ENCODE data around the gene SEMA3D. TPM values are rescaled to one million over a fixed set of nuclear protein-coding genes. Genes with fewer than 3 reads are reported as not detected.

Gene SEMA3D
- total and polyA plus RNA-seq, 2 donors (not counting 3 experiments of a cell fraction or from before 2014, with no cell fraction given): 9.9 to 10.3 TPM

DNA sequence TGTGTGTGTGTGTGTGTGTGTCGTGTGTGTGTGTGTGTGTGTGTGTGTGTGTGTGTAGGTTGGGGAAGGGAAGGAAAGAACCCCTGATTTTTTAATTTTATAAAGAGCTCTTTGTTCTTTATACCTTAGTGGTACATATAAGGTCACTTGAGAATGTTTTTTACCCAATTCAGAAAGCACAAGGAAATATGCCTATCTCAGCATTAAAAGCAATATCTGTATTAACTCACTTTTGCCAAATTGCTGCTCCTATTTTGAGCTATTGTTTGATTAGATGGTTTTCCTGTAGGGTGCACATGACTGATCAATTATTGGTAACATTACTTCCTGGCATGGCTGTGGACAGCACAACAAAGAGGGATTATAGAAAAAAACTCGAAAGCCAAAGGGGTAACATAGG is 60.5 kb downstream of the SEMA3D start:
- Histone ChIP-seq H4K20me1 (replicated peaks; ENCODE audit: control insufficient read depth, extremely low read depth, insufficient read depth, low read length) (no peaks in the 10 kb centered on the region), H2AFZ (ENCODE audit: low read depth, low read length) (no peak overlapping the region), H3K4me3 (replicated peaks in 1 of 3; ENCODE audit: insufficient read depth in 1 of 3, low read depth in 1 of 3, low read length in 3 of 3) (no peak overlapping the region), H3K9me1 (replicated peaks; ENCODE audit: control insufficient read depth, extremely low read depth, insufficient read depth, low read length) (no peaks in the 10 kb centered on the region), H3K36me3 (ENCODE audit: control insufficient read depth in 2 of 2, extremely low read depth in 1 of 2, insufficient read depth in 2 of 2, low read length in 2 of 2) (no peaks in the 10 kb centered on the region), H3K79me2 (ENCODE audit: control insufficient read depth, insufficient read depth, low read length) (no peaks in the 10 kb centered on the region), H3K27ac (ENCODE audit: insufficient read depth, low read depth, low read length) (no peak overlapping the region), H3K27me3 (ENCODE audit: control insufficient read depth in 2 of 2, insufficient read depth in 2 of 2, low read length in 2 of 2) (no peaks in the 10 kb centered on the region), H3K9ac (replicated peaks; ENCODE audit: extremely low read depth, insufficient read depth, low read length) (no peak overlapping the region), H3K4me1 (ENCODE audit: control insufficient read depth, extremely low read depth, insufficient read depth, low read length) (no peaks in the 10 kb centered on the region), H3K9me3 (replicated peaks; ENCODE audit: control insufficient read depth, insufficient read depth, low read length) (no peaks in the 10 kb centered on the region), H3K4me2 (ENCODE audit: insufficient read depth, low read length) (no peak overlapping the region)
- dilution Hi-C loops (cut with MboI; ENCODE audit: extremely low pct_ligation_motif_present, low sequenced_read_pairs) (no loop called here), intact Hi-C loops (cut with micrococcal nuclease) (no loop called here)
- no TSS peak for BruUV-seq (replicated peaks)
- TF ChIP-seq POLR2AphosphoS5 (IDR thresholded peaks at IDR 0.05; ENCODE audit: insufficient read depth, low read depth, low read length): no peak
- TF ChIP-seq MYC (IDR thresholded peaks at IDR 0.05; ENCODE audit: low read depth, low read length): no peak
- FAIRE-seq: no peak
- CTCF ChIA-PET: interaction anchor here (0.7 to 1.4 kb wide), 4 partner anchors 8 to 59 kb away, joined by 3 to 5 read pairs (median 4); no protein-coding TSS in a partner anchor
- POLR2A ChIA-PET: no interaction called here
- DNase-seq (ENCODE audit: low read depth, low spot score): no peak

DNA sequence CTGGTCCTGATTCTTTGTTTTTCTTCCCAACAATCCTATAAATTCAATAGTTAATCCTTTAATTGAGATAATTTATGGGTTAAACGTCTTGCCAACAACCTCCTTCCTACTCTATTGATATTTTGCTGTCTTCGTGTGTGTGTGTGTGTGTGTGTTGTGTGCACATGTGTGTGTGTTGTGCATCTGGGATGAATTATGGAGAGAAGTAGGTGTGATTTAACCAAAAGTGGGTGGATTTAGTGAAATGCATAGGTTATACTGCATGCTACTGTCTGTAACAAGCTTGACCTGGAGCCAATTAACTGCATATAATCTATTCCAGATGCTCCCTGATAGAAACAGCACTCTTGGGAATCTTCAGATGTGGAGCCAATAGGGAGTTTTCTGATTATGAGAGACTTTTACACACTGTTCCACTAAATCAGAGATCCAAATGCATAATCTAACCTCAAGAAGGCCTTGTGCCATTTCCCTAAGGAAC is 61.2 kb downstream of the SEMA3D start:
- Histone ChIP-seq H3K27ac (ENCODE audit: insufficient read depth, low read depth, low read length) (no peak overlapping the region), H3K79me2 (ENCODE audit: control insufficient read depth, insufficient read depth, low read length) (no peaks in the 10 kb centered on the region), H3K36me3 (ENCODE audit: control insufficient read depth in 2 of 2, extremely low read depth in 1 of 2, insufficient read depth in 2 of 2, low read length in 2 of 2) (no peaks in the 10 kb centered on the region), H3K9me1 (replicated peaks; ENCODE audit: control insufficient read depth, extremely low read depth, insufficient read depth, low read length) (no peaks in the 10 kb centered on the region), H4K20me1 (replicated peaks; ENCODE audit: control insufficient read depth, extremely low read depth, insufficient read depth, low read length) (no peaks in the 10 kb centered on the region), H2AFZ (ENCODE audit: low read depth, low read length) (no peak overlapping the region), H3K4me2 (ENCODE audit: insufficient read depth, low read length) (no peak overlapping the region), H3K9me3 (replicated peaks; ENCODE audit: control insufficient read depth, insufficient read depth, low read length) (no peaks in the 10 kb centered on the region), H3K27me3 (ENCODE audit: control insufficient read depth in 2 of 2, insufficient read depth in 2 of 2, low read length in 2 of 2) (no peaks in the 10 kb centered on the region), H3K4me1 (ENCODE audit: control insufficient read depth, extremely low read depth, insufficient read depth, low read length) (no peaks in the 10 kb centered on the region), H3K9ac (replicated peaks; ENCODE audit: extremely low read depth, insufficient read depth, low read length) (no peak overlapping the region), H3K4me3 (replicated peaks in 1 of 3; ENCODE audit: insufficient read depth in 1 of 3, low read depth in 1 of 3, low read length in 3 of 3) (no peak overlapping the region)
- intact Hi-C loops (cut with micrococcal nuclease): no loop called here
- DNase-seq (ENCODE audit: low read depth, low spot score) (no peak), FAIRE-seq (no peak)
- TF ChIP-seq, protein P1, sequence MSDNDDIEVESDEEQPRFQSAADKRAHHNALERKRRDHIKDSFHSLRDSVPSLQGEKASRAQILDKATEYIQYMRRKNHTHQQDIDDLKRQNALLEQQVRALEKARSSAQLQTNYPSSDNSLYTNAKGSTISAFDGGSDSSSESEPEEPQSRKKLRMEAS (IDR thresholded peaks at IDR 0.05; ENCODE audit: insufficient read depth, insufficient read length): no peak
- no peak for TF ChIP-seq EZH2 (IDR thresholded peaks at IDR 0.05; ENCODE audit: borderline replicate concordance, low read depth, low read length, severe bottlenecking)
- no peak for TF ChIP-seq JUN (IDR thresholded peaks at IDR 0.05; ENCODE audit: borderline replicate concordance, insufficient read depth, insufficient read length, low read depth)
- TF ChIP-seq, protein P2, sequence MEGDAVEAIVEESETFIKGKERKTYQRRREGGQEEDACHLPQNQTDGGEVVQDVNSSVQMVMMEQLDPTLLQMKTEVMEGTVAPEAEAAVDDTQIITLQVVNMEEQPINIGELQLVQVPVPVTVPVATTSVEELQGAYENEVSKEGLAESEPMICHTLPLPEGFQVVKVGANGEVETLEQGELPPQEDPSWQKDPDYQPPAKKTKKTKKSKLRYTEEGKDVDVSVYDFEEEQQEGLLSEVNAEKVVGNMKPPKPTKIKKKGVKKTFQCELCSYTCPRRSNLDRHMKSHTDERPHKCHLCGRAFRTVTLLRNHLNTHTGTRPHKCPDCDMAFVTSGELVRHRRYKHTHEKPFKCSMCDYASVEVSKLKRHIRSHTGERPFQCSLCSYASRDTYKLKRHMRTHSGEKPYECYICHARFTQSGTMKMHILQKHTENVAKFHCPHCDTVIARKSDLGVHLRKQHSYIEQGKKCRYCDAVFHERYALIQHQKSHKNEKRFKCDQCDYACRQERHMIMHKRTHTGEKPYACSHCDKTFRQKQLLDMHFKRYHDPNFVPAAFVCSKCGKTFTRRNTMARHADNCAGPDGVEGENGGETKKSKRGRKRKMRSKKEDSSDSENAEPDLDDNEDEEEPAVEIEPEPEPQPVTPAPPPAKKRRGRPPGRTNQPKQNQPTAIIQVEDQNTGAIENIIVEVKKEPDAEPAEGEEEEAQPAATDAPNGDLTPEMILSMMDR (IDR thresholded peaks at IDR 0.05; ENCODE audit: extremely low read depth in 1 of 2, insufficient read depth in 1 of 2, low read depth in 1 of 2, low read length in 2 of 2): no peak
- TF ChIP-seq POLR2AphosphoS5 (IDR thresholded peaks at IDR 0.05; ENCODE audit: insufficient read depth, low read depth, low read length): no peak
- no peak for TF ChIP-seq MYC (IDR thresholded peaks at IDR 0.05; ENCODE audit: low read depth, low read length)
- TF ChIP-seq GATA2 (IDR thresholded peaks at IDR 0.05; ENCODE audit: insufficient read depth, insufficient read length, low read depth, low read length): no peak
- no peak for TF ChIP-seq FOS (IDR thresholded peaks at IDR 0.05; ENCODE audit: borderline replicate concordance, insufficient read depth, low read length)
- no peak for TF ChIP-seq POLR2A (IDR thresholded peaks at IDR 0.05; ENCODE audit: low read depth, low read length)
- CTCF ChIA-PET: interaction anchor here (1.4 kb wide), 2 partner anchors 23 to 60 kb away, joined by 4 to 5 read pairs; no protein-coding TSS in a partner anchor
- BruUV-seq (replicated peaks): no TSS peak
- POLR2A ChIA-PET: no interaction called here
- dilution Hi-C loops (cut with MboI; ENCODE audit: extremely low pct_ligation_motif_present, low sequenced_read_pairs): no loop called here

Data from endothelial cell of umbilical vein (primary cell).